Measurements from ENCODE around the gene EGFR.

The EGFR gene

GRCh38 chr7:55080000-55080623 is 61.3 kb downstream of the EGFR start:
- DNase-seq (ENCODE audit: low read depth in 2 of 3, low spot score in 1 of 3): no peak

- DNase-seq (ENCODE audit: low read depth in 2 of 3, low spot score in 1 of 3): no peak
Measured at GRCh38 chr7:55081068-55081467, 62.3 kb downstream of the EGFR start.

- no peak for DNase-seq (ENCODE audit: low read depth in 2 of 3, low spot score in 1 of 3)
Measured at GRCh38 chr7:55081472-55082227, 62.8 kb downstream of the EGFR start.

DNA sequence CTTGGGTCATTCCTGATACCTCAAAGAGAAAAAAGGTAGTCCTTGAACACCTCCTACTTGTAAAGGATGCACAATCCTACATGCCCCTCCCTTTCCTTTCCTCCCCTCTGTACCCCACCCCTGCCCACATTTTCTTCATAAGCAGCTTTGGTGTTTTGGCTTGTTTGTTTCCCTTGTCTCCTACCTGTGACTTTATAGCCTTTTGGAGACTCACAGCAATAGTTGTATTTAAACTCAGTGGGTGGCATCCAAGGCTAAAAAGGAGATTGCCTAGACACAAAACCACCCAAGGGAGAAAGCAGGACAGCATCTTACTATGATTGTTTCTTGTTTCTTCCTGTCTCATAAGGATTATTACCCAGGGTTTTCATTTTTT is 63.4 kb downstream of the EGFR start:
- no peak for DNase-seq (ENCODE audit: low read depth in 2 of 3, low spot score in 1 of 3)

GRCh38 chr7:55083206-55083605 is 64.4 kb downstream of the EGFR start:
- DNase-seq (ENCODE audit: low read depth in 2 of 3, low spot score in 1 of 3): no peak

GRCh38 chr7:55084307-55084706 is 65.5 kb downstream of the EGFR start:
- no peak for DNase-seq (ENCODE audit: low read depth in 2 of 3, low spot score in 1 of 3)

DNA sequence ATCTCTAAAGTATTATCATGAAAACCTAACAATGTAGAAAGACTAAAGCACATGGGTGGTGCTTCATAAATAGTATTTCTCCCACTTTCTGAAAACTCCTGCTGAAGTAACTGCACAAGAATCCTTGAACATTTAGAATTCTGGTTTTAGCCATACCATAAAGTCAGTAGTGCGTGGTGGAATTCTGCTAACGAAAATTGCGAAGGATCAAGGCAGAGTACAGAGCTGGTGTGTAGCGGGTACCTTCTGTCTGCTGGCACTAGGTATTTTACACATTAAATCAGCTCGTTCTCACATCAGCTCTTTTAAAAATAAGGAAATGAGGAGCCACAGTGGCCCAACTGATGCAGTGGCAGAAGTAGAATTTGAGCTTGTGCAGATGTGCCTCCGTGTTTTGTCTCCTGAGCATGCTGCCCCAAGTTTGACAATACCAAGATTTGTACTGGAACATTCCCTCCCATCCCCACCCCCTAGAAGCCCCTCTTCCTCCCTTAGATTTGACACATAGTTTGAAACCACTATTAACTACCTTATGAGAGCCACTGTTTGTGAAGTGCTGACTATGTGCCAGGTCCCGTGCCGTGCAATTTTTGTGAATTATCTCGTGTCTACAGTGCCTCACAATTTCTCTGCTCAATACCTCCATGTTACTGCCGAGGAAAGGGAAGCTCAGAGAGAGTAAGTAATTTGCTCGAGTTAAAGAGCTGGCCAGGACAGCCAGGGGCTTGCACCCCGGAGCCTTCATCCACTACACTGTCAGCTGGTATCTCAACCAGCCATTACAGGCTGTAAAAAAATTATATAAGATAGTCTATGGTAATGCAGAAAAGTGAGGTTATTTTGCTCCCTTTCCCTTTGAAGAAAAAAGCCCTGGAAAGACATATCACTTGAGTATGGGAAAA is 66.9 kb downstream of the EGFR start:
- no peak for DNase-seq (ENCODE audit: low read depth in 2 of 3, low spot score in 1 of 3)

GRCh38 chr7:55086413-55087201 is 67.8 kb downstream of the EGFR start:
- no peak for DNase-seq (ENCODE audit: low read depth in 2 of 3, low spot score in 1 of 3)

- DNase-seq (ENCODE audit: low read depth in 2 of 3, low spot score in 1 of 3): no peak
Measured at GRCh38 chr7:55087521-55087961, 68.7 kb downstream of the EGFR start.

DNA sequence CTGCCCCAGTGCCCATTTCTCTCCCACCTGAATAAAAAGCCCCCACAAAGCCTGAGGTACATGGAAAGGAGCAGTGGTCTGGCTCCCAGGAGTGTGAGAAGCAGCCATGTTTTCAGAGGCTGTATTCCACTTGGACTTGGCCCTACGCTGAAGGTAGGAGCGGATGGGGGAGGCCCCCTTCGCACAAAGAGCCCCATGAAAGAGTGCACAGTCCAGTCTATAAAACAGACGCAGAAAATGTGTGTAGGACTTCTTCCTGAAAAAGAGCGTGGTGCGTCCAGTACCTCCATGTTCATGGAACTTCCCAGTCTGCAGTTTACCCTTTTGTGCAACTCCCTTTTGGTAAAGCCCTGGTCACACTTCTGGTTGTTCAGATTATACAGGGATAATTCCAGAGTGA is 69.3 kb downstream of the EGFR start:
- no peak for DNase-seq (ENCODE audit: low read depth in 2 of 3, low spot score in 1 of 3)

DNA sequence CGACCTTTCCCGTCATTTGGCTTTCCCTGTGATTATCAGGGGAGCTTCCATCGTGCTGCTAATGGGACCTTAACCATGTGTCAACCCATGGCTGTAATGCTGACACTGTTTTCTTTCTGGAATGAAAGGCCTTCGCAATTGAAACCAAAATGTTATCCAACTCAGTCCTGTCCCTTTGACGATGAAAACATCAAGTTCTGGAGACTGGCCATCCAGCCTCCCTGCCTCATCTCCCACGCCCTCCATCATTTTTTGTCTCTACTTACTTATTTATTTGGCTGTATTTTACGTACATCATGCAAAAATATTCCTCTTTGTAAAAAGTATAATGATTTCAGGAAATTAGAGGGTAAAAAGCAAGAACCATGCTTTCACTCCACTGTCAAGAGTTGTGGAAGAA is 69.8 kb downstream of the EGFR start:
- no peak for DNase-seq (ENCODE audit: low read depth in 2 of 3, low spot score in 1 of 3)

GRCh38 chr7:55092186-55092974 is 73.6 kb downstream of the EGFR start:
- no peak for DNase-seq (ENCODE audit: low read depth in 2 of 3, low spot score in 1 of 3)

DNA sequence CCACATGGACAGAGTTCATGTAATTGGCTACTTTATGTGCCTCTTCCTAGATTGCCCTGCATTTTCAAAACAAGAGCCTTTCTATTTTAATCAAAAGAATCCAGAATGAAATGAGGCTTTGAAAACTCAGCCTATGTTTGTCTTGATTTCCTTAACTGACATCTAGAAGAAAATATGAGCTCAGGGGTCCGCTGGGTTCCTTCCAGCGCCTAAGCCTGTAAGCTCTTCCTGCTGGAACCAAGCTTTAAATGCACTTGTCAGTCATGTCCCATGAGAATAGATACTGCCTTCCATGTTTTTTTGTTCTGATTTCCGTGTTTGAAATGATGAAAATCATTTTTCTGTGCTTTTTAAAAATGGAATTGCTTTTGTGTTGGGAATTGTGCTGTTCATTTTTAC is 74.2 kb downstream of the EGFR start:
- no peak for DNase-seq (ENCODE audit: low read depth in 2 of 3, low spot score in 1 of 3)

DNA sequence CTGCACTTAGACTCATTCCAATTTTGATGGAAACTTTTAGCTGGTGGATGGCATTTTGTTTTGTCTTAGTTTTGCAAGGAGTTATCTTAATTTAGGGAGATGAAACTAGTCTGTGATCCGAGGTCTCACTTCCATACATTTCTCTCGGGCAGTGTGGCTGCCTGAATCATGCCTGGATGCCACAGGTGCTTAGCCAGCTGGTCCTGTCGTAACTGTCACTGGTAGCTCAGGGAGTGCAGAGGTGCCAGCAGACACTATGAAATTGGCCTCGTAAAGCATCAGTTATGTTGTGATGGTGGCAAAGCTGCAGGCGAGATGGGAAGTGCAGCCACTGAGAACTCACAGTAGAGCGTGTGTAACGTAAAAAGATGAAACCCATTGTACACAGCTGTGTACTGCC is 74.9 kb downstream of the EGFR start:
- no peak for DNase-seq (ENCODE audit: low read depth in 2 of 3, low spot score in 1 of 3)

DNA sequence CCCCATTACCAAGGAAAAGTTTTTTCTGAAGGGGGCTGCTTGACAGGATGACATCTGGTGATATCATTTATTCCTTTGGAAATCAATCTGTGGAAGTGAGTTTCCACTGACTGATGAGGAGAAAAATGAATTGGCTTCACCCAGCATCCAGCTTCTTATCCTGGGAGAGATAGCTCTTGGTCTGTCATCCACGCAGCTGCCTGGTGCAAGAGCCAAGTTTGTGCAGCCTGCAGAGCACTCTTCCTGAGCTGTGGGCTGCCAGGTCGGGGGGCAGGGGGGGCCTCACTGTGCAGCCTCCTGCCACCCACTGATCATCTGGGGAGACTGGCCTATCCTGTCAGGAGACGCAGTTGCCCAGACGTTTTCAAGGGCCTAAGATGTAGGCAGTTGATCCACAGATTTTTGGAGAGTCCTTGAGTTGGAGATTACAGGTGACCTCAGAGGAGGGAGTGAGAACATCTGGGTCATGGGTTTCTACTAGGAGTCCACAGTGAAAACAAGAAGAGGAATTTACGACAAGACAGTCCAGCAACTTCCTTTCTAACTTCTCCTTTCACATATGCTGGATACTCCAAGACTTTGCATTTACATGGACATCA is 75.4 kb downstream of the EGFR start:
- no peak for DNase-seq (ENCODE audit: low read depth in 2 of 3, low spot score in 1 of 3)

DNA sequence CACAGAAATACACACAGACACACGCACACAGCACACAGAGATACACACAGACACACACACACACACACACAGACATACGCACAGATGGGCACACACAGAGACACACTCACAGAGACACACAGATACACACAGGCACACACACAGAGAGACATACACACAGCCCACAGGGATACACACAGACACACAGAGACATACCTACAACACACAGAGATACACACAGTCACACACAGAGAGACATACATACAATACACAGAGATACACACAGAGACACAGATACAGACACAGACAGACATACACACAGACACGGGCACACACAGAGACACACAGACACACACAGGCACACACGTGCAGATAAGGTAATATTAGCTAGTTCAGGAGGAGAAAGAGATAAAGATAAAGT is 76.9 kb downstream of the EGFR start:
- no peak for DNase-seq (ENCODE audit: low read depth in 2 of 3, low spot score in 1 of 3)

- no peak for DNase-seq (ENCODE audit: low read depth in 2 of 3, low spot score in 1 of 3)
Measured at GRCh38 chr7:55096323-55096722, 77.5 kb downstream of the EGFR start.

DNA sequence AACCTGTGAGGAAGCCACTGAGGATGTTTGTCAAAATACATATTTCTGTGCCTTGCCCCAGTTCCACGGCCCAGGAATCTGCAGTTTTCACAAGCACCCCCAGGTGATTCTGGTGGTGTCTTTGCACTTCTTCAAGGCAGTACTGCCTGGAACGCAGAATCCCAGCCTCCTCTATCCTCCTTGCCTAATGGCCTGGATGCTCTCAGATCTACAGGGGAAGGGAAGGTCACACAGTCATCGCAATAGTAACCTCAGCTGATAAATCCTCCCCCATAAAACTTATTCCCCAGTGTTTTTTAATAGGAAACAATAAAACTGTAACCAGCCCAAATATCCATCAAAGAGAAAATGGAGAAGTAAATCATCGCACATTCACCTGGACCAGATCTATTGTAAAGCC is 78.3 kb downstream of the EGFR start:
- no peak for DNase-seq (ENCODE audit: low read depth in 2 of 3, low spot score in 1 of 3)

DNA sequence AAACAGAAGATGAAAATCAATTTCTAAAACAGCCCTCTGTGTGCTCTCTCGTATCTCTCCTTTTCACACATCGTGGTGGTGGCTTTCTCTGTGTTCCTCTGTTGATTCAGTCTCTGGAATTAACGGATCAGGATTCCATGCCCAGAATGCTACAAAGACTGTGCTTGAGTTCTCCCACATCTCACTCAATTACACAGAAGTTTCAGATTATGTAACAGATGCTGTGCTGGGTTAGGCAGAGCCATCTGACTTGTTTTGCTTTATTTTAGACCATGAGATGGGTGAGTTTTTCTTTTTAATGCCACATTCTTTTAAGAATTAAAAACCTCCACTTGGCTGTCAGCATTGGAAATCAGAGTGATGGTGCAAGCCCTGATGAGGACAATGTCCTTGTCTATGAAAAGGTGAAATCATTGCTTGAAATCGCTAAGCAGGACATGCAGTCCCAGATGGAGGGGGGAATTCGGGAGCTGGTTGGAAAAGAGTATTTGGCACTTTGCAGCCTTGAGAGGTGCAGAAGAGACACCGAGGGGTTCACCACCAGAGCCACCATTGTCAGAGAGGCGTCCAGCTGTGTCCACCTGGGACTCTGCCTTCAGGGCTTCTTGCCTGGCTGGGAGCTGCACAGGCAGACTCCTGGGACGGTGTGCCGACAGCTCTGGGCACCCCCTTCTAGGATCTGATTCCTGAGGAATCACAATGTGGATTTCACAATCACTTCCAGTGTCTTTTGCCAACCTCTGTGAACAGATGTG is 80.4 kb downstream of the EGFR start:
- no peak for DNase-seq (ENCODE audit: low read depth in 2 of 3, low spot score in 1 of 3)

Measured in stimulated activated CD4-positive, alpha-beta T cell treated with anti-CD3 and anti-CD28 coated beads, Interleukin-12 subunit alpha, Interleukin-12 subunit beta, amount 100 ng/mL, for 48 hours (primary cell).